ENCODE measurements around the gene SMDT1. TPM values are rescaled to one million over a fixed set of nuclear protein-coding genes. Genes with fewer than 3 reads are reported as not detected.

The SMDT1 gene
- total and polyA plus RNA-seq, 10 of the 15 experiments (the other 5 are each of a cell fraction or from before 2014, with no cell fraction given): 19.7 to 176 (median 66.3) TPM

- TF ChIP-seq USF1 (IDR thresholded peaks at IDR 0.05; ENCODE audit: borderline replicate concordance, extremely low read length, insufficient read depth, low read depth, low read length): no peak
- no peak for TF ChIP-seq FOXM1 (IDR thresholded peaks at IDR 0.05; ENCODE audit: low read depth, low read length)
- no peak for TF ChIP-seq SREBF2 (IDR thresholded peaks at IDR 0.05; ENCODE audit: low read length)
- TF ChIP-seq IKZF2 (IDR thresholded peaks at IDR 0.05): peak in 1 of 2 experiments; percentile 61; a peak in 2 of 4 replicates
- TF ChIP-seq ZBED1 (IDR thresholded peaks at IDR 0.05; ENCODE audit: borderline replicate concordance): no peak
- peak; percentile 96 for TF ChIP-seq YY1 (IDR thresholded peaks at IDR 0.05; ENCODE audit: low read depth, low read length)
- no peak for TF ChIP-seq SPI1 (IDR thresholded peaks at IDR 0.05; ENCODE audit: borderline replicate concordance, insufficient read depth, low read depth, low read length)
- TF ChIP-seq MAX (IDR thresholded peaks at IDR 0.05; ENCODE audit: low read depth, low read length): peak; percentile 79
- peak; percentile 77; the same call in 1 of the 2 replicates for TF ChIP-seq CBFB (IDR thresholded peaks at IDR 0.05; ENCODE audit: low read depth)
- peak; percentile 74 for TF ChIP-seq DPF2 (IDR thresholded peaks at IDR 0.05)
- no peak; the same call in 1 of the 2 replicates for TF ChIP-seq CREM (IDR thresholded peaks at IDR 0.05; ENCODE audit: low read depth)
- peak; percentile 92 for TF ChIP-seq TCF12 (IDR thresholded peaks at IDR 0.05; ENCODE audit: low read depth, low read length)
- TF ChIP-seq ZBTB11 (CRISPR knock-in tag; IDR thresholded peaks at IDR 0.05): no peak
- TF ChIP-seq LARP7 (IDR thresholded peaks at IDR 0.05): peak; percentile 19; the same call in 1 of the 2 replicates
- TF ChIP-seq MLLT1 (IDR thresholded peaks at IDR 0.05): no peak; the same call in 1 of the 2 replicates
- no peak for TF ChIP-seq ATF2 (IDR thresholded peaks at IDR 0.05; ENCODE audit: low read length)
- TF ChIP-seq TAF1 (IDR thresholded peaks at IDR 0.05; ENCODE audit: borderline replicate concordance, low read depth, low read length): peak; percentile 92
- peak; percentile 53 for TF ChIP-seq SIN3A (IDR thresholded peaks at IDR 0.05; ENCODE audit: low read depth, low read length)
- no peak for TF ChIP-seq ZNF384 (IDR thresholded peaks at IDR 0.05; ENCODE audit: borderline replicate concordance, low read depth, low read length)
- peak; percentile 85 for TF ChIP-seq RELA (IDR thresholded peaks at IDR 0.05; ENCODE audit: borderline replicate concordance, partially characterized antibody)
- peak; percentile 24 for TF ChIP-seq MEF2B (IDR thresholded peaks at IDR 0.05; ENCODE audit: partially characterized antibody, poor library complexity, severe bottlenecking)
- no peak for TF ChIP-seq KLF5 (IDR thresholded peaks at IDR 0.05; ENCODE audit: partially characterized antibody)
- TF ChIP-seq WRNIP1 (IDR thresholded peaks at IDR 0.05; ENCODE audit: borderline replicate concordance, low read depth, low read length): no peak
Measured at GRCh38 chr22:42090596-42091454, 11.3 kb downstream of the SMDT1 start, which contains the start of gene NDUFA6 (continued).
